GM19395 (cell line): ENCODE results near the gene MORC1.

ENCODE experiments used
- ATAC-seq: cut with Tn5 transposase; IDR thresholded peaks from one replicate; pipeline ENCODE4 v1.9.1; 2021; ENCODE audit warnings: mild to moderate bottlenecking, moderate library complexity; ENCODE audit not compliant: unreplicated experiment

The MORC1 gene

GRCh38 chr3:108946292-108947285, 171.3 kb downstream of the MORC1 start:
- ATAC-seq = no peak

- no peak for ATAC-seq
These were observed 177.2 kb downstream of the MORC1 start for GRCh38 chr3:108940568-108941263.

GRCh38 chr3:108940166-108940565, 177.8 kb downstream of the MORC1 start:
- no peak for ATAC-seq

DNA sequence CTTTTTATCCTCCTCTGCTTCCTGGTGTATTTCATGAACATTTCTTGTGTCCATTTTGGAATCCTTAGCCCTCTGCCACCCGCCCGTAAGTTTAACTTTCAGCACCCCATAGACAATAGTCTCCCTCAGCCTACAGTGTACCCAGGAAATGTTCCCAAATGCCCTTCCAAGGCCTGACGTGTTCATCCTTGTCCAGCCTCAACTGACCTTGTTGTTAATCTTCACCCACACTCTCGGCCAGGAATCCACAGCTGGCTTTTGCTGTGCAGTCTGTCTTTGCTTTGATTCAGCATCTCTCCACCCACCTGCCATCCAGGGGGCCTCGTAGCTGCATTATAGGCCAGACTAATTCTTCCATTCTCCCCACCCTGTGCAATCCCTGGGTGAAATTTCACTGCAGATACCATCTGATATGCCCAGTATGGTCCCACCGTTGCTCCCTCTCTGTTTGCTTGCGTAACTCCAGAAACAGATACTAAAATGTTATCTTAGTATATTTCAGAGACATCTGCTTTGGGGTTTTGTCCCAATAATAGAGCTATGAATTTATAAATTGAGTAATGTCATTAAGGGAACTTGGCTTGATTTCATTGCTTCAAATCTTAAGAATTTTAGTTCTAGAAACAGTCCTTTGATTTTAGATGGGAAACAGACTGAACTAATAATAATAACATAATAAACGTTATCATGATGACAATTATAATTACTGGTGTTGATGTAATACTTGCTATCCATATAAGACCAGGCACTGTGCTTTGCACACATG, 180.8 kb downstream of the MORC1 start:
- ATAC-seq = no peak

GRCh38 chr3:108931035-108931434, 186.9 kb downstream of the MORC1 start:
- ATAC-seq = no peak

DNA sequence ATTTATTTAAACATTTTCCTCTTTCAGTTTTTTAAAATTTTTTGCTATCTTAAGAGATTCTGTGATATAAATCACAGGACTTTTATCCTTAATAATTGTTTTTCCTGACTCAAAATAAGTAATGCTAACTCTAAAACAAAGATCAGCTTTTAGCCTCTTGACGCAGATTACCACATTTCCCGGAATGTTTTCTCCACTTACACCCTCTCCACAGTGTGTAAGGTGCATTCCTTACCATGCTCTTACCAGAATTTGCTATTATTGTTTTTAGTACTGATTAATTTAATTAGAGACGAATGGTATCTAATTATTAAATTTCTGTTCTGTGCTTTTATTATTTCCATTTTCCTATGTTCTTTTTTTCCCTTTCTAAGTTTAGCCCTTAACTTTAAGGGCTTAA, 199.1 kb downstream of the MORC1 start:
- ATAC-seq = no peak

- peak; percentile 98 for ATAC-seq
These were observed 202.9 kb downstream of the MORC1 start for GRCh38 chr3:108914774-108915641.

GRCh38 chr3:108909799-108910198, 208.1 kb downstream of the MORC1 start:
- no peak for ATAC-seq
